ENCODE measurements around the gene ADRM1.

DNA sequence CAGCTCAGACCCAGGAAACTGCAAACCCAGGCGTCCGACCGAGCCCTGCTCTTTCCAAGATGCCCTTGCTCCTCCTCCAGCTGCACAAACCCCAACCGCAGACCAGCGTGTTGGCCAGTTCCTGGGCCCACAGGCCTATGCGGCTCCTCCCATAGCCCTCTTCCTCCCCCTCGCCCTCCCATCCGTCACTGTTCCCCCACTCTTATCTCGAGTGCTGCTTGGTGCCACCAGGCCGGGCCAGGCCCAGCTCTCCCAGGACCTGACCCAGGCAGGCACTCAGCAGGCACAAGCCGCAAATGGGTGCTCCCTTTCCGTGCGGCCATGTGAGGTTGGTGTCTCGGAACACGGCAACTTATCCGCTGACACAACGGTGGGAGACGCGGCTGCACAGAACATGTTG is 28.6 kb downstream of the ADRM1 start:
- TF ChIP-seq, protein P1, sequence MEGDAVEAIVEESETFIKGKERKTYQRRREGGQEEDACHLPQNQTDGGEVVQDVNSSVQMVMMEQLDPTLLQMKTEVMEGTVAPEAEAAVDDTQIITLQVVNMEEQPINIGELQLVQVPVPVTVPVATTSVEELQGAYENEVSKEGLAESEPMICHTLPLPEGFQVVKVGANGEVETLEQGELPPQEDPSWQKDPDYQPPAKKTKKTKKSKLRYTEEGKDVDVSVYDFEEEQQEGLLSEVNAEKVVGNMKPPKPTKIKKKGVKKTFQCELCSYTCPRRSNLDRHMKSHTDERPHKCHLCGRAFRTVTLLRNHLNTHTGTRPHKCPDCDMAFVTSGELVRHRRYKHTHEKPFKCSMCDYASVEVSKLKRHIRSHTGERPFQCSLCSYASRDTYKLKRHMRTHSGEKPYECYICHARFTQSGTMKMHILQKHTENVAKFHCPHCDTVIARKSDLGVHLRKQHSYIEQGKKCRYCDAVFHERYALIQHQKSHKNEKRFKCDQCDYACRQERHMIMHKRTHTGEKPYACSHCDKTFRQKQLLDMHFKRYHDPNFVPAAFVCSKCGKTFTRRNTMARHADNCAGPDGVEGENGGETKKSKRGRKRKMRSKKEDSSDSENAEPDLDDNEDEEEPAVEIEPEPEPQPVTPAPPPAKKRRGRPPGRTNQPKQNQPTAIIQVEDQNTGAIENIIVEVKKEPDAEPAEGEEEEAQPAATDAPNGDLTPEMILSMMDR (IDR thresholded peaks at IDR 0.05), result no peak
- TF ChIP-seq POLR2A (IDR thresholded peaks at IDR 0.05), result no peak
